Tibial artery (tissue), 4 donors: ENCODE data around the gene POLR1H.

ENCODE experiments used
- DNase-seq, 2 donors: peaks; one replicate each; pipeline ENCODE4 v3.0.0-alpha.2; 2019
- H3K27ac ChIP-seq, 2 donors: fragments of 200-600 bp; sonication (generic) in 1 of 2; 1 replicate in 1 of 2; 2 replicates in 1 of 2; pipeline ENCODE4 v1.5.1; 2018 to 2019; ENCODE audit warnings: mild to moderate bottlenecking in 1 of 2
- H3K27me3 ChIP-seq, 2 donors: fragments of 200-600 bp; sonication (generic) in 1 of 2; one replicate each; pipeline versions ENCODE4 v1.5.1 to v1.6.0; 2016 to 2019
- H3K36me3 ChIP-seq, 3 donors: fragments of 200-600 bp; sonication (generic) in 2 of 3; one replicate each; pipeline ENCODE4 v1.5.1; 2016 to 2019; ENCODE audit warnings: mild to moderate bottlenecking in 2 of 3
- H3K4me1 ChIP-seq, 4 donors: fragments of 200-600 bp; sonication (generic) in 2 of 4; 1 replicate in 3 of 4; 2 replicates in 1 of 4; pipeline ENCODE4 v1.5.1; 2016 to 2019
- H3K4me3 ChIP-seq, 2 donors: fragments of 200-600 bp; sonication (generic) in 1 of 2; 1 replicate in 1 of 2; 2 replicates in 1 of 2; pipeline ENCODE4 v1.5.1; 2018 to 2019; ENCODE audit warnings: mild to moderate bottlenecking in 2 of 2
- H3K9me3 ChIP-seq, 3 donors: fragments of 200-600 bp; sonication (generic) in 1 of 3; one replicate each; pipeline ENCODE4 v1.5.1; 2016 to 2019
- CTCF ChIP-seq, 2 experiments: fragments of 200-600 bp in 1 of 2; fragments of 450-650 bp in 1 of 2; IDR thresholded peaks; one replicate each; pipeline ENCODE4 v1.5.1; 2017 to 2019; ENCODE audit warnings: antibody characterized with exemption in 2 of 2, mild to moderate bottlenecking in 1 of 2, moderate library complexity in 1 of 2
- intact Hi-C: fragments of 100-400 bp; cut with DNase I; formaldehyde crosslinking; loops from one replicate; pipeline ENCODE4 v1.15.0; 2023; ENCODE audit warnings: low total_unique reads

Gene POLR1H

GRCh38 chr6:30071081-30071818, 10.2 kb downstream of the POLR1H start:
- H3K27me3 ChIP-seq, result peaks cover 0 to 61% of the 10 kb centered on the region in 2 donors

GRCh38 chr6:30071858-30072257, 10.8 kb downstream of the POLR1H start:
- H3K9me3 ChIP-seq, result no peaks in the 10 kb centered on the region
- H3K4me1 ChIP-seq, result peaks cover 4 to 45% (median 32%) of the 10 kb centered on the region in 4 donors

More at GRCh38 chr6:30071081-30071818, 10.2 kb downstream of the POLR1H start:
- Histone ChIP-seq H3K36me3 (peaks cover 0 to 33% (median 17%) of the 10 kb centered on the region in 3 donors), H3K27ac (no peak overlapping the region), H3K4me3 (no peak overlapping the region), H3K9me3 (no peaks in the 10 kb centered on the region), H3K4me1 (peaks cover 4 to 45% (median 33%) of the 10 kb centered on the region in 4 donors)
- no peak for TF ChIP-seq CTCF (IDR thresholded peaks at IDR 0.05)
- no peak for DNase-seq
- intact Hi-C loops, result no loop called here

GRCh38 chr6:30073489-30074235, 12.6 kb downstream of the POLR1H start:
- peaks cover 0 to 29% (median 14%) of the 10 kb centered on the region in 3 donors for H3K36me3 ChIP-seq
- TF ChIP-seq CTCF (IDR thresholded peaks at IDR 0.05), result no peak
- intact Hi-C loops, result no loop called here
- no peak for DNase-seq
- no peak overlapping the region for H3K27ac ChIP-seq
- H3K4me3 ChIP-seq, result no peak overlapping the region
- peaks cover 4 to 31% (median 23%) of the 10 kb centered on the region in 4 donors for H3K4me1 ChIP-seq
- H3K9me3 ChIP-seq, result no peaks in the 10 kb centered on the region
- peaks cover 0 to 66% of the 10 kb centered on the region in 2 donors for H3K27me3 ChIP-seq

More at GRCh38 chr6:30071858-30072257, 10.8 kb downstream of the POLR1H start:
- intact Hi-C loops, result no loop called here
- peaks cover 0 to 33% (median 17%) of the 10 kb centered on the region in 3 donors for H3K36me3 ChIP-seq
- no peak overlapping the region for H3K27ac ChIP-seq
- no peak for DNase-seq
- peaks cover 0 to 61% of the 10 kb centered on the region in 2 donors for H3K27me3 ChIP-seq
- TF ChIP-seq CTCF (IDR thresholded peaks at IDR 0.05), result no peak
- no peak overlapping the region for H3K4me3 ChIP-seq

- Histone ChIP-seq H3K27me3 (peaks cover 0 to 70% of the 10 kb centered on the region in 2 donors), H3K36me3 (peaks cover 0 to 20% (median 6%) of the 10 kb centered on the region in 3 donors), H3K9me3 (no peaks in the 10 kb centered on the region), H3K4me3 (peak overlapping the region in 1 of 2 donors; percentile 15), H3K4me1 (peaks cover 4 to 29% (median 23%) of the 10 kb centered on the region in 4 donors), H3K27ac (no peak overlapping the region)
- no peak for DNase-seq
- intact Hi-C loops, result no loop called here
- no peak for TF ChIP-seq CTCF (IDR thresholded peaks at IDR 0.05)
Observed at GRCh38 chr6:30074331-30075093, 13.4 kb downstream of the POLR1H start.

- no peak within 1 kb of the TSS for H3K27ac ChIP-seq
Observed at GRCh38 chr6:30075094-30075789, 14.2 kb downstream of the POLR1H start, which contains the start of gene RNF39. RNF39 (minus strand) TSS chr6:30075769; CDS start chr6:30075585, 184 bp downstream.

More at GRCh38 chr6:30075094-30075789, 14.2 kb downstream of the POLR1H start, which contains the start of gene RNF39:
- no peaks in the 10 kb centered on the region for H3K9me3 ChIP-seq
- peaks cover 4 to 29% (median 23%) of the 10 kb centered on the region in 4 donors for H3K4me1 ChIP-seq
- H3K36me3 ChIP-seq, result peaks cover 0 to 13% (median under 1%) of the 10 kb centered on the region in 3 donors
- intact Hi-C loops, result no loop called here
- H3K4me3 ChIP-seq, result peak within 1 kb of the TSS in 1 of 2 donors; percentile 15
- DNase-seq, result no peak
- TF ChIP-seq CTCF (IDR thresholded peaks at IDR 0.05), result no peak
- peaks cover 0 to 71% of the 10 kb centered on the region in 2 donors for H3K27me3 ChIP-seq
